PFSK-1 (cell line): ENCODE results near the gene MYO5C.

Experiments used
- POLR2AphosphoS5 ChIP-seq: IDR thresholded peaks from 2 replicates; pipeline ENCODE4 v1.6.1; 2012; ENCODE audit warnings: low read depth, mild to moderate bottlenecking, control low read depth, low read length, moderate library complexity
- REST ChIP-seq, 2 experiments: IDR thresholded peaks; 2 replicates each; pipeline versions ENCODE4 v1.6.1 to v1.8.0; 2011 to 2012; ENCODE audit warnings: low read depth in 2 of 2, low read length in 2 of 2, control low read depth in 1 of 2, inconsistent platforms in 1 of 2, mild to moderate bottlenecking in 1 of 2, moderate library complexity in 1 of 2; ENCODE audit not compliant: insufficient read depth in 1 of 2
- SIN3A ChIP-seq: IDR thresholded peaks from 2 replicates; pipeline ENCODE4 v1.6.1; 2012; ENCODE audit warnings: mild to moderate bottlenecking, low read length, moderate library complexity, borderline replicate concordance; ENCODE audit not compliant: insufficient read depth
- TAF1 ChIP-seq: IDR thresholded peaks from 2 replicates; pipeline ENCODE4 v1.6.1; 2012; ENCODE audit warnings: low read length, control low read depth, borderline replicate concordance; ENCODE audit not compliant: insufficient read depth

- TF ChIP-seq POLR2AphosphoS5 (no peak), SIN3A (no peak), TAF1 (no peak), REST (IDR thresholded peaks at IDR 0.05; ENCODE audit: insufficient read depth in 1 of 2, low read depth in 2 of 2, low read length in 2 of 2) (no peak)
Measured at GRCh38 chr15:52180851-52181450, 114.7 kb downstream of the MYO5C start.
